ENCODE results near the gene GNLY.

The GNLY gene

GRCh38 chr2:85741211-85741832, 47.2 kb downstream of the GNLY start:
- in situ Hi-C loops (cut with HindIII; ENCODE audit: low sequenced_read_pairs): no loop called here

- in situ Hi-C loops (cut with HindIII; ENCODE audit: low sequenced_read_pairs): no loop called here
Observed at GRCh38 chr2:85741833-85742455, 47.8 kb downstream of the GNLY start.

- in situ Hi-C loops (cut with HindIII; ENCODE audit: low sequenced_read_pairs): no loop called here
Observed at GRCh38 chr2:85743304-85743978, 49.3 kb downstream of the GNLY start.

GRCh38 chr2:85744055-85744454, 49.9 kb downstream of the GNLY start:
- in situ Hi-C loops (cut with HindIII; ENCODE audit: low sequenced_read_pairs): no loop called here

- in situ Hi-C loops (cut with HindIII; ENCODE audit: low sequenced_read_pairs): no loop called here
Observed at GRCh38 chr2:85744741-85745601, 50.8 kb downstream of the GNLY start.

GRCh38 chr2:85745619-85746018, 51.5 kb downstream of the GNLY start:
- in situ Hi-C loops (cut with HindIII; ENCODE audit: low sequenced_read_pairs): no loop called here

- in situ Hi-C loops (cut with HindIII; ENCODE audit: low sequenced_read_pairs): no loop called here
Observed at GRCh38 chr2:85746321-85747004, 52.3 kb downstream of the GNLY start.

- in situ Hi-C loops (cut with HindIII; ENCODE audit: low sequenced_read_pairs): no loop called here
Observed at GRCh38 chr2:85747441-85747840, 53.3 kb downstream of the GNLY start.

GRCh38 chr2:85748039-85748734, 54.0 kb downstream of the GNLY start:
- in situ Hi-C loops (cut with HindIII; ENCODE audit: low sequenced_read_pairs): no loop called here
